GM12875 (cell line): ENCODE results near the gene C2orf74.
"Not testable (repeated sequence)": the region's sequence is repeated elsewhere in the genome, so short reads cannot be mapped to it uniquely, and the experiment has no call there.

Experiments
- H3K4me3 ChIP-seq: one replicate; pipeline ENCODE4 v1.5.1; 2011; ENCODE audit warnings: low read depth, low read length, control low read depth
- TF ChIP-seq, protein P1 (sequence below): IDR thresholded peaks from 2 replicates; pipeline ENCODE4 v1.5.1; 2011; ENCODE audit warnings: low read depth, mild to moderate bottlenecking, control low read depth, inconsistent platforms, low read length, moderate library complexity, borderline replicate concordance; ENCODE audit not compliant: insufficient read depth

The C2orf74 gene

DNA sequence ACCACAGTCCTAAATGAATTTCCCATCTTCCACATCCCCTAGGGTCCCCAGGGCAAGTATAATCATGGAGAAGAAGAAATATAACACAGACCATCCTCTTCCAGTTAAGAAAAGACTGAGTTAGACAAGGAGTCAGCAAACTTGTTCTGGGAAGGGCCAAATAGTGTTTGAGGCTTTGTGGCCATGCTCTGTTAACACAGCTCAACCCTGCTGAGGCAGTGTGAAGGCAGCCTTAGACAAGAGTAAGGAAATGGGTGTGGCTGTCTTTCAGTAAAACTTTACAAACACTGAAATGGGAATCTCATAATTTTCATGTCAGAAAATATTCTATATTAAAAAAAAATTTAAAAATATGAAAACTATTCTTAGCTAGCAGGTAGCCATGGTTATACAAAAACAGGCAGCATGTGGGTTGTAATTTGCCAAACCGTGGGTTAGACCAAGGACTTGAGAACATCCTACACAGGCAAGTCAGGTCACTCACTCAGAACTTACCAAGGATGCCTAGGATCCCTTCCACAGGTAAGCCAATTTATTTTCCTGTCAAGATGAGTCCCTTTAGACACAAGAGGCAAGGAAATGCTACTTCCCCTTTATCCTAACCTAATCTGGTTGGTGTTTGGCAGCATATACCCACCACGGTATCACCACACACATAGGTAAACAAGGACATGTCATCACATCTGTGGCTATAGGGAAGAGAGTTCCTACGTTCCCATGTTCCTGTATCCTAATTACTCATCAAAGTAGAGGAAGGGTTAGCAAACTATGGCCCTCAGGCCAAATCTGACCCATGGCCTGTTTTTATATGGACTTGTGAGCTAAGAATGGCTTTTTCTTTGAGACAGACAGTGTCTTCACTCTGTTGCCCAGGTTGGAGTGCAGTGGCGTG, 31.9 kb downstream of the C2orf74 start:
- H3K4me3 ChIP-seq, result no peak overlapping the region
- TF ChIP-seq, protein P1, sequence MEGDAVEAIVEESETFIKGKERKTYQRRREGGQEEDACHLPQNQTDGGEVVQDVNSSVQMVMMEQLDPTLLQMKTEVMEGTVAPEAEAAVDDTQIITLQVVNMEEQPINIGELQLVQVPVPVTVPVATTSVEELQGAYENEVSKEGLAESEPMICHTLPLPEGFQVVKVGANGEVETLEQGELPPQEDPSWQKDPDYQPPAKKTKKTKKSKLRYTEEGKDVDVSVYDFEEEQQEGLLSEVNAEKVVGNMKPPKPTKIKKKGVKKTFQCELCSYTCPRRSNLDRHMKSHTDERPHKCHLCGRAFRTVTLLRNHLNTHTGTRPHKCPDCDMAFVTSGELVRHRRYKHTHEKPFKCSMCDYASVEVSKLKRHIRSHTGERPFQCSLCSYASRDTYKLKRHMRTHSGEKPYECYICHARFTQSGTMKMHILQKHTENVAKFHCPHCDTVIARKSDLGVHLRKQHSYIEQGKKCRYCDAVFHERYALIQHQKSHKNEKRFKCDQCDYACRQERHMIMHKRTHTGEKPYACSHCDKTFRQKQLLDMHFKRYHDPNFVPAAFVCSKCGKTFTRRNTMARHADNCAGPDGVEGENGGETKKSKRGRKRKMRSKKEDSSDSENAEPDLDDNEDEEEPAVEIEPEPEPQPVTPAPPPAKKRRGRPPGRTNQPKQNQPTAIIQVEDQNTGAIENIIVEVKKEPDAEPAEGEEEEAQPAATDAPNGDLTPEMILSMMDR, result no peak

DNA sequence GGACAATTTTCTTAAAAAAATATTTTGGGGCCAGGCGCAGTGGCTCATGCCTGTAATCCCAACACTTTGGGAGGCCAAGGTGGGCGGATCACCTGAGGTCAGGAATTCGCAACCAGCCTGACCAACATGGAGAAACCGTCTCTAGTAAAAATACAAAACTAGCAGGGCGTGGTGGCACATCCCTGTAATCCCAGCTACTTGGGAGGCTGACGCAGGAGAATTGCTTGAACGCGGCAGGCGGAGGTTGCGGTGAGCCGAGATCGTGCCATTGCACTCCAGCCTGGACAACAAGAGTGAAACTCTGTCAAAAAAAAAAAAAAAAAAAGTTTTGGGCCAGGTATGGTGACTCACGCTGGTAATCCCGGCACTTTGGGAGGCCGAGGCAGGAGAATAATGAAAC, 32.7 kb downstream of the C2orf74 start:
- not testable (repeated sequence) for H3K4me3 ChIP-seq

DNA sequence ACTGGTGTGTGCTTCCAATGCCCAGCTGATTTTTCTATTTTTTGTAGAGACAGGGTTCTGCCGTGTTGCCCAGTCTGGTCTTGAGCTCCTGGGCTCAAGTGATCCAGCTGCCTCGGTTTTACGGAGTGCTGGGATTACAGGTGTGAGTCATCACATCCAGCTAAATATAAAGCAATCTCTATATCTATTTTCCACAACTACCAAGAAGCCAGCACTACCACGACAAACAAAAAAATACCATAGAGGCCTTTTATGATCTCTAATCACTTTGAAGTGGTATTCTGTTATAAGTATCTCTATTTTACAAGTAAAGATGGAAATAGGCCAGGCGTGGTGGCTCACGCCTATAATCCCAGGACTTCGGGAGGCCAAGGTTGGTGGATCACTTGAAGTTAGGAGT, 34.7 kb downstream of the C2orf74 start:
- no peak overlapping the region for H3K4me3 ChIP-seq
- TF ChIP-seq, protein P1, result no peak

DNA sequence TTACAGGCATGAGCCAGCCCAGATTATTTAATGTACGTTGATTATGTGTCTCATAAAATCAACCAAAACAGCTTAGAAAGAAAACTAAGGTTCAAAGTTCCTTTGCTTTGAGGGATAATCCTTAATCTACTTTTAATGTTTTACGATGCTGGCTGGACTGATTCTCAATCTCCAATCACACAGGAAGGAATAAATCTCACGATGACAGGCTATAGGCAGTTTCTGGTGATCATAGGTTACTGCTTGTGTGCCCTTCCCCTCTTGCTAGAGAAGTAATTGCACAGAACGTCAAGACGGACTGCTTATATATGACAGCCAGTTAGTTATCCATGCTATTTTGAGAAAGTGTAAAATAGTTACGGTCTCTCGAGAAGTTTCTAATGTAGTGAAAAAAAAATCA, 43.1 kb downstream of the C2orf74 start:
- TF ChIP-seq, protein P1, result no peak

GRCh38 chr2:61210332-61210981, 48.5 kb downstream of the C2orf74 start:
- TF ChIP-seq, protein P1, result no peak
- H3K4me3 ChIP-seq, result no peak overlapping the region

More for the DNA sequence above, 43.1 kb downstream of the C2orf74 start:
- H3K4me3 ChIP-seq, result no peak overlapping the region

DNA sequence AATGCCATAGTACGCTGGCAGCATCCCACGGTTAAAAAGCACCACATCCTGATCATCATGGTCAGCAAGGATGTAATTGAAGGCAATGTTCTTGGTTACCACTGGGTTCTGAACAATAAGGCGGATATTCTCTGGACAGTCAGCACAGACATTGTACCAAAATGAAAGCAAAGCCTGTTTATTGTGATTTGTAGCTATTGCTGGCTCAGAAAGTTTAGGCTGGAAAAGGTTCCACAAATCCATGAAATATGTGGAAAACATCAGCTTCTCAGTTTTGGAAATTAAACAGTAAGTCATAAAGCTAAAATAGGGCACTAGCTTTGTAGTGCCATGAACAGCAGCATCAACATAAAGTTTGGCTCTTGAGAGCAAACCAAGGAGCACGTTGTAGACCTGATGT, 52.2 kb downstream of the C2orf74 start:
- TF ChIP-seq, protein P1, result no peak
- no peak overlapping the region for H3K4me3 ChIP-seq
